Measurements from ENCODE around the gene SPATA45. TPM values are rescaled to one million over a fixed set of nuclear protein-coding genes. Genes with fewer than 3 reads are reported as not detected.

SPATA45 gene
- not detected for total RNA-seq

- H3K9me3 Mint-ChIP-seq: peaks cover 2% of the 10 kb centered on the region
- no peak for TF ChIP-seq CTCF (IDR thresholded peaks at IDR 0.05)
- H3K27me3 Mint-ChIP-seq: no peaks in the 10 kb centered on the region
- H3K4me1 Mint-ChIP-seq (ENCODE audit: low read depth): no peaks in the 10 kb centered on the region
- DNase-seq (no peak), ATAC-seq (no peak)
- POLR2A ChIA-PET: interaction anchor here (1.9 kb wide), 1 partner anchor 10 kb away, joined by 7 read pairs; the partner anchor contains the start of gene FLVCR1
- CTCF ChIA-PET: interaction anchor here (1.2 kb wide), 1 partner anchor 8 kb away, joined by 4 read pairs; no protein-coding TSS in a partner anchor
- H3K4me3 Mint-ChIP-seq: no peak within 1 kb of the TSS
- peaks cover 6% of the 10 kb centered on the region for H3K36me3 Mint-ChIP-seq (ENCODE audit: low read depth)
- intact Hi-C loops (cut with micrococcal nuclease): no loop called here
- H3K27ac Mint-ChIP-seq: no peak within 1 kb of the TSS
Observed at GRCh38 chr1:212847549-212847948, at the start of gene SPATA45. TSS of gene SPATA45 (minus strand) at chr1:212847649. CDS start at chr1:212836149, 11,500 bp downstream.

GRCh38 chr1:212892108-212892507, 44.7 kb upstream of the SPATA45 start:
- TF ChIP-seq CTCF (IDR thresholded peaks at IDR 0.05): no peak
- ChIA-PET POLR2A (no interaction called here), CTCF (interaction anchor here (1.0 kb wide), 1 partner anchor 103 kb away, joined by 3 read pairs; no protein-coding TSS in a partner anchor)
- H3K9me3 Mint-ChIP-seq: no peaks in the 10 kb centered on the region
- H3K4me3 Mint-ChIP-seq: no peak overlapping the region
- peaks cover 66% of the 10 kb centered on the region for H3K36me3 Mint-ChIP-seq (ENCODE audit: low read depth)
- ATAC-seq: no peak
- no peak overlapping the region for H3K27ac Mint-ChIP-seq
- DNase-seq: no peak
- intact Hi-C loops (cut with micrococcal nuclease): no loop called here
- no peaks in the 10 kb centered on the region for H3K27me3 Mint-ChIP-seq
- H3K4me1 Mint-ChIP-seq (ENCODE audit: low read depth): no peaks in the 10 kb centered on the region

- H3K4me3 Mint-ChIP-seq: no peak overlapping the region
- H3K27ac Mint-ChIP-seq: no peak overlapping the region
- H3K4me1 Mint-ChIP-seq (ENCODE audit: low read depth): no peaks in the 10 kb centered on the region
- H3K36me3 Mint-ChIP-seq (ENCODE audit: low read depth): peaks cover 24% of the 10 kb centered on the region
- H3K9me3 Mint-ChIP-seq: no peaks in the 10 kb centered on the region
- ChIA-PET CTCF (no interaction called here), POLR2A (interaction anchor here (1.0 kb wide), 1 partner anchor 103 kb away, joined by 3 read pairs; no protein-coding TSS in a partner anchor)
- H3K27me3 Mint-ChIP-seq: no peaks in the 10 kb centered on the region
- ATAC-seq (no peak), DNase-seq (no peak)
- TF ChIP-seq CTCF (IDR thresholded peaks at IDR 0.05): no peak
- intact Hi-C loops (cut with micrococcal nuclease): no loop called here
Observed at GRCh38 chr1:212884592-212884991, 37.1 kb upstream of the SPATA45 start.

- Mint-ChIP-seq H3K4me1 (ENCODE audit: low read depth) (no peaks in the 10 kb centered on the region), H3K27me3 (no peaks in the 10 kb centered on the region), H3K27ac (no peak overlapping the region), H3K36me3 (ENCODE audit: low read depth) (peaks cover 22% of the 10 kb centered on the region), H3K9me3 (no peaks in the 10 kb centered on the region), H3K4me3 (no peak overlapping the region)
- intact Hi-C loops (cut with micrococcal nuclease): no loop called here
- ChIA-PET POLR2A (no interaction called here), CTCF (no interaction called here)
- ATAC-seq (no peak), DNase-seq (no peak)
- no peak for TF ChIP-seq CTCF (IDR thresholded peaks at IDR 0.05)
Observed at GRCh38 chr1:212879947-212880690, 32.7 kb upstream of the SPATA45 start.

- H3K4me1 Mint-ChIP-seq (ENCODE audit: low read depth): no peaks in the 10 kb centered on the region
- ATAC-seq: no peak
- no peak overlapping the region for H3K4me3 Mint-ChIP-seq
- DNase-seq: no peak
- CTCF ChIA-PET: no interaction called here
- POLR2A ChIA-PET: no interaction called here
- TF ChIP-seq CTCF (IDR thresholded peaks at IDR 0.05): no peak
- H3K27me3 Mint-ChIP-seq: no peaks in the 10 kb centered on the region
- H3K9me3 Mint-ChIP-seq: no peaks in the 10 kb centered on the region
- H3K27ac Mint-ChIP-seq: no peak overlapping the region
- H3K36me3 Mint-ChIP-seq (ENCODE audit: low read depth): peaks cover 29% of the 10 kb centered on the region
- intact Hi-C loops (cut with micrococcal nuclease): no loop called here
Observed at GRCh38 chr1:212878418-212878817, 31.0 kb upstream of the SPATA45 start.
